ENCODE results near the gene RGS10. TPM values are rescaled to one million over a fixed set of nuclear protein-coding genes. Genes with fewer than 3 reads are reported as not detected.

RGS10 gene
- total and polyA plus RNA-seq, 2 experiments from 2014 or later, result 16.8 to 26.8 TPM

GRCh38 chr10:119575506-119575905, 33.0 kb upstream of the RGS10 start:
- peaks cover 50% of the 10 kb centered on the region for H3K36me3 ChIP-seq (ENCODE audit: insufficient read depth)
- H3K4me1 Mint-ChIP-seq, result no peaks in the 10 kb centered on the region

GRCh38 chr10:119567978-119568377, 25.5 kb upstream of the RGS10 start:
- Mint-ChIP-seq H3K9me3 (no peaks in the 10 kb centered on the region), H3K27ac (no peak overlapping the region), H3K4me1 (no peaks in the 10 kb centered on the region), H3K27me3 (ENCODE audit: insufficient read depth, low read depth, poor library complexity) (peaks cover 9% of the 10 kb centered on the region), H3K36me3 (ENCODE audit: low read depth) (peaks cover 5% of the 10 kb centered on the region; the same call in 2 of the 3 replicates), H3K4me3 (no peak overlapping the region)
- Histone ChIP-seq H3K4me2 (no peak overlapping the region), H3K36me3 (ENCODE audit: insufficient read depth) (no peaks in the 10 kb centered on the region), H4K20me1 (replicated peaks; ENCODE audit: insufficient read depth) (no peaks in the 10 kb centered on the region), H3K79me2 (replicated peaks; ENCODE audit: insufficient read depth) (no peaks in the 10 kb centered on the region), H3K27me3 (ENCODE audit: insufficient read depth) (no peaks in the 10 kb centered on the region), H2AFZ (no peak overlapping the region), H3K4me3 (no peak overlapping the region), H3K27ac (ENCODE audit: low read depth) (no peak overlapping the region), H3K9me2 (ENCODE audit: insufficient read depth) (no peaks in the 10 kb centered on the region), H3F3A (replicated peaks; ENCODE audit: low read depth) (no peaks in the 10 kb centered on the region), H3K4me1 (ENCODE audit: insufficient read depth) (no peaks in the 10 kb centered on the region)
- peak; percentile 38; the same call in 1 of the 3 replicates for ATAC-seq
- TF ChIP-seq CTCF (conservative IDR thresholded peaks at IDR 0.05; ENCODE audit: low read depth in 2 of 2), result peak in 1 of 2 experiments; percentile 26; a peak in 2 of 4 replicates
- no peak for TF ChIP-seq ETS1 (IDR thresholded peaks at IDR 0.05)
- DNase-seq (ENCODE audit: low spot score), result no peak

More at GRCh38 chr10:119575506-119575905, 33.0 kb upstream of the RGS10 start:
- H3K9me3 Mint-ChIP-seq, result no peaks in the 10 kb centered on the region; the same call in 2 of the 3 replicates
- ATAC-seq (no peak), DNase-seq (ENCODE audit: low spot score) (no peak)
- Histone ChIP-seq H3K27ac (ENCODE audit: low read depth) (no peak overlapping the region), H3K27me3 (ENCODE audit: insufficient read depth) (no peaks in the 10 kb centered on the region), H3K4me1 (ENCODE audit: insufficient read depth) (no peaks in the 10 kb centered on the region), H2AFZ (no peak overlapping the region), H3K4me2 (no peak overlapping the region), H3K4me3 (no peak overlapping the region), H4K20me1 (replicated peaks; ENCODE audit: insufficient read depth) (no peaks in the 10 kb centered on the region), H3K79me2 (replicated peaks; ENCODE audit: insufficient read depth) (no peaks in the 10 kb centered on the region), H3F3A (replicated peaks; ENCODE audit: low read depth) (peaks cover 5% of the 10 kb centered on the region; the same call in 1 of the 2 replicates), H3K9me2 (ENCODE audit: insufficient read depth) (no peaks in the 10 kb centered on the region)
- no peaks in the 10 kb centered on the region for H3K27me3 Mint-ChIP-seq (ENCODE audit: insufficient read depth, low read depth, poor library complexity)
- no peak overlapping the region for H3K4me3 Mint-ChIP-seq
- TF ChIP-seq EZH2phosphoT487 (IDR thresholded peaks at IDR 0.05; ENCODE audit: unreplicated experiment), result no peak
- TF ChIP-seq NANOG (IDR thresholded peaks at IDR 0.05; ENCODE audit: borderline replicate concordance), result no peak
- TF ChIP-seq POLR2AphosphoS5 (IDR thresholded peaks at IDR 0.05; ENCODE audit: low read depth), result no peak
- no peak for TF ChIP-seq CTCF (conservative IDR thresholded peaks at IDR 0.05; ENCODE audit: low read depth in 2 of 2)
- H3K27ac Mint-ChIP-seq, result no peak overlapping the region
- peaks cover 71% of the 10 kb centered on the region for H3K36me3 Mint-ChIP-seq (ENCODE audit: low read depth)
